K562 (cell line): ENCODE results near the gene QRICH1. TPM values are rescaled to one million over a fixed set of nuclear protein-coding genes. Genes with fewer than 3 reads are reported as not detected.

Experiments
- ATF1 ChIP-seq, 2 experiments: fragments of 450-650 bp in 1 of 2; IDR thresholded peaks; 2 replicates each; pipeline ENCODE4 v1.6.1; 2016; ENCODE audit warnings: missing compliant biosample characterization in 1 of 2, missing genetic modification characterization in 1 of 2
- BACH1 ChIP-seq: fragments of 200-800 bp; sonication (Bioruptor generic); IDR thresholded peaks from 2 replicates; pipeline ENCODE4 v1.6.1; 2016; ENCODE audit warnings: missing genetic modification characterization, missing compliant biosample characterization
- C11orf30 ChIP-seq: fragments of 450-650 bp; IDR thresholded peaks from 2 replicates; pipeline ENCODE4 v1.6.1; 2016; ENCODE audit warnings: low read depth, mild to moderate bottlenecking
- CC2D1A ChIP-seq: fragments of 450-650 bp; IDR thresholded peaks from 2 replicates; pipeline ENCODE4 v1.6.1; 2017; ENCODE audit warnings: mild to moderate bottlenecking
- ETV1 ChIP-seq: fragments of 450-650 bp; conservative IDR thresholded peaks from 2 replicates; pipeline ENCODE4 v1.6.1; 2016; ENCODE audit warnings: missing genetic modification characterization, control low read depth, low read depth, missing compliant biosample characterization
- GTF2A2 ChIP-seq: IDR thresholded peaks from 2 replicates; pipeline ENCODE4 v1.6.1; 2016; ENCODE audit warnings: mild to moderate bottlenecking, missing genetic modification characterization, missing compliant biosample characterization
- HNRNPUL1 ChIP-seq: fragments of 200-400 bp; formaldehyde crosslinking; IDR thresholded peaks from 2 replicates; pipeline ENCODE4 v1.6.1; 2017; ENCODE audit warnings: low read length
- L3MBTL2 ChIP-seq: fragments of 450-650 bp; IDR thresholded peaks from 2 replicates; pipeline ENCODE4 v1.6.1; 2016; ENCODE audit warnings: mild to moderate bottlenecking, moderate library complexity
- MNT ChIP-seq, 2 experiments: fragments of 450-650 bp; conservative IDR thresholded peaks; 2 replicates each; pipeline ENCODE4 v1.6.1; 2017; ENCODE audit warnings: mild to moderate bottlenecking in 2 of 2, moderate library complexity in 2 of 2
- MTA3 ChIP-seq: fragments of 450-650 bp; formaldehyde crosslinking; IDR thresholded peaks from 2 replicates; pipeline ENCODE4 v1.6.1; 2017; ENCODE audit warnings: mild to moderate bottlenecking, borderline replicate concordance
- OTX1 ChIP-seq: fragments of 450-650 bp; formaldehyde crosslinking; IDR thresholded peaks from 2 replicates; pipeline ENCODE4 v1.4.0; 2022; ENCODE audit warnings: mild to moderate bottlenecking
- PHF8 ChIP-seq: fragments of 200-600 bp; sonication (generic); IDR thresholded peaks from 2 replicates; pipeline ENCODE4 v1.6.1; 2012; ENCODE audit warnings: mixed run types, mild to moderate bottlenecking, inconsistent platforms, low read length, moderate library complexity, borderline replicate concordance
- SRSF7 ChIP-seq: fragments of 200-400 bp; formaldehyde crosslinking; optimal IDR thresholded peaks from 2 replicates; pipeline ENCODE3; 2017; ENCODE audit warnings: mild to moderate bottlenecking, low read depth, low read length
- STAT5B ChIP-seq: fragments of 250-450 bp; sonication (Bioruptor Pico); IDR thresholded peaks from 2 replicates; pipeline ENCODE4 v1.8.0; 2021; ENCODE audit warnings: mild to moderate bottlenecking, inconsistent platforms
- TGIF2 ChIP-seq: sonication (generic); formaldehyde crosslinking; IDR thresholded peaks from 2 replicates; pipeline ENCODE4 v1.8.1; 2022; ENCODE audit warnings: mild to moderate bottlenecking, missing genetic modification reagents, moderate library complexity
- ZBED1 ChIP-seq: IDR thresholded peaks from 2 replicates; pipeline ENCODE4 v1.6.1; 2014
- ZNF263 ChIP-seq: sonication (generic); formaldehyde crosslinking; IDR thresholded peaks from 2 replicates; pipeline ENCODE4 v1.8.0; 2022; ENCODE audit warnings: mild to moderate bottlenecking, missing genetic modification reagents, borderline replicate concordance
- ZNF589 ChIP-seq: fragments of 200-800 bp; sonication (Bioruptor generic); IDR thresholded peaks from 2 replicates; pipeline ENCODE4 v1.6.1; 2016; ENCODE audit warnings: low read depth, missing genetic modification characterization, missing compliant biosample characterization
- polyA plus RNA-seq, 8 experiments: library from polyadenylated mRNA; depleted of rRNA in 4 of 8; stranded (reverse) in 5 of 8; unstranded in 3 of 8; fragments of >200 nt; fragmentation: Nextera tagmentation in 2 of 8; fragmentation: Illumina TruSeq in 1 of 8; extraction: Ambion mirVana in 2 of 8; extraction: Trizol in 1 of 8; gene quantifications; 2 replicates each; pipeline versions ENCODE4 v1.2.1 to v1.2.3, GENCODE V29; 2011 to 2014; ENCODE audit warnings: inconsistent platforms in 1 of 8, missing spikeins in 1 of 8
- total RNA-seq, 7 experiments: library from RNA; depleted of rRNA in 6 of 7; stranded (reverse); fragments of >200 nt in 6 of 7; fragmentation: Illumina TruSeq in 2 of 7; extraction: Trizol in 2 of 7; gene quantifications; 2 replicates each; pipeline versions ENCODE4 v1.2.1 to v1.2.3, GENCODE V29; 2011 to 2021; ENCODE audit warnings: low replicate concordance in 1 of 7
- TF ChIP-seq, protein P1 (sequence below), 2 experiments: IDR thresholded peaks in 1 of 2; conservative IDR thresholded peaks in 1 of 2; 2 replicates each; pipeline ENCODE4 v1.6.1; 2016; ENCODE audit warnings: low read depth in 2 of 2, mild to moderate bottlenecking in 1 of 2, missing compliant biosample characterization in 1 of 2, missing genetic modification characterization in 1 of 2, moderate library complexity in 1 of 2
- TF ChIP-seq, protein P2 (sequence below), 2 experiments: fragments of 450-650 bp in 1 of 2; sonication (generic) in 1 of 2; formaldehyde crosslinking in 1 of 2; IDR thresholded peaks in 1 of 2; conservative IDR thresholded peaks in 1 of 2; 2 replicates each; pipeline versions ENCODE4 v1.6.1 to v1.8.1; 2016 to 2023; ENCODE audit warnings: mild to moderate bottlenecking in 2 of 2, moderate library complexity in 2 of 2, inconsistent platforms in 1 of 2, missing genetic modification reagents in 1 of 2
- TF ChIP-seq, protein P3 (sequence below): sonication (generic); formaldehyde crosslinking; IDR thresholded peaks from 2 replicates; pipeline ENCODE4 v1.8.0; 2023; ENCODE audit warnings: mild to moderate bottlenecking, missing genetic modification reagents

Gene QRICH1
- total and polyA plus RNA-seq, 9 of the 15 experiments (the other 6 are each of a cell fraction or from before 2014, with no cell fraction given), result 20.1 to 99.2 (median 56.7) TPM

GRCh38 chr3:49104427-49105291 lies 10.8 kb upstream of the QRICH1 start, which contains the start of gene QARS1 (continued):
- TF ChIP-seq, protein P1, sequence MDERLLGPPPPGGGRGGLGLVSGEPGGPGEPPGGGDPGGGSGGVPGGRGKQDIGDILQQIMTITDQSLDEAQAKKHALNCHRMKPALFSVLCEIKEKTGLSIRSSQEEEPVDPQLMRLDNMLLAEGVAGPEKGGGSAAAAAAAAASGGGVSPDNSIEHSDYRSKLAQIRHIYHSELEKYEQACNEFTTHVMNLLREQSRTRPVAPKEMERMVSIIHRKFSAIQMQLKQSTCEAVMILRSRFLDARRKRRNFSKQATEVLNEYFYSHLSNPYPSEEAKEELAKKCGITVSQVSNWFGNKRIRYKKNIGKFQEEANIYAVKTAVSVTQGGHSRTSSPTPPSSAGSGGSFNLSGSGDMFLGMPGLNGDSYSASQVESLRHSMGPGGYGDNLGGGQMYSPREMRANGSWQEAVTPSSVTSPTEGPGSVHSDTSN (CRISPR knock-in tag; IDR thresholded peaks at IDR 0.05; ENCODE audit: low read depth), result no peak
- TF ChIP-seq, protein P1 (tag; conservative IDR thresholded peaks at IDR 0.05; ENCODE audit: low read depth), result no peak
- TF ChIP-seq HNRNPUL1 (no peak), ATF1 (CRISPR knock-in tag; IDR thresholded peaks at IDR 0.05) (no peak), ATF1 (tag; IDR thresholded peaks at IDR 0.05) (peak; percentile 40), BACH1 (no peak), TGIF2 (CRISPR knock-in tag) (no peak), STAT5B (no peak), MNT (conservative IDR thresholded peaks at IDR 0.05) (peak; percentile 56 to 75; a peak in 3 of 4 replicates), C11orf30 (peak; percentile 83), SRSF7 (no peak), OTX1 (no peak), ZNF263 (CRISPR knock-in tag) (no peak), MTA3 (peak; percentile 28; the same call in 1 of the 2 replicates), GTF2A2 (tag) (no peak), ZNF589 (CRISPR knock-in tag) (no peak), ETV1 (tag) (peak; percentile 68), CC2D1A (no peak), ZBED1 (no peak), PHF8 (peak; percentile 95), L3MBTL2 (peak; percentile 64; the same call in 1 of the 2 replicates)
- TF ChIP-seq, protein P2, sequence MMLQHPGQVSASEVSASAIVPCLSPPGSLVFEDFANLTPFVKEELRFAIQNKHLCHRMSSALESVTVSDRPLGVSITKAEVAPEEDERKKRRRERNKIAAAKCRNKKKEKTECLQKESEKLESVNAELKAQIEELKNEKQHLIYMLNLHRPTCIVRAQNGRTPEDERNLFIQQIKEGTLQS (IDR thresholded peaks at IDR 0.05), result no peak
- TF ChIP-seq, protein P2 (CRISPR knock-in tag; conservative IDR thresholded peaks at IDR 0.05), result no peak
- TF ChIP-seq, protein P3, sequence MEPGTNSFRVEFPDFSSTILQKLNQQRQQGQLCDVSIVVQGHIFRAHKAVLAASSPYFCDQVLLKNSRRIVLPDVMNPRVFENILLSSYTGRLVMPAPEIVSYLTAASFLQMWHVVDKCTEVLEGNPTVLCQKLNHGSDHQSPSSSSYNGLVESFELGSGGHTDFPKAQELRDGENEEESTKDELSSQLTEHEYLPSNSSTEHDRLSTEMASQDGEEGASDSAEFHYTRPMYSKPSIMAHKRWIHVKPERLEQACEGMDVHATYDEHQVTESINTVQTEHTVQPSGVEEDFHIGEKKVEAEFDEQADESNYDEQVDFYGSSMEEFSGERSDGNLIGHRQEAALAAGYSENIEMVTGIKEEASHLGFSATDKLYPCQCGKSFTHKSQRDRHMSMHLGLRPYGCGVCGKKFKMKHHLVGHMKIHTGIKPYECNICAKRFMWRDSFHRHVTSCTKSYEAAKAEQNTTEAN (CRISPR knock-in tag), result no peak
